ENCODE data around the gene ARL15. TPM values are rescaled to one million over a fixed set of nuclear protein-coding genes. Genes with fewer than 3 reads are reported as not detected.

The ARL15 gene
- total and polyA plus RNA-seq, 2 of the 4 experiments (the other 2 are of a cell fraction), result 7.3 to 19.2 TPM

GRCh38 chr5:53877243-53877642 is 433.1 kb downstream of the ARL15 start:
- TF ChIP-seq RFX5 (IDR thresholded peaks at IDR 0.05; ENCODE audit: low read depth, low read length) (0 out of 2 replicates have a peak, but pooled peaks have one; percentile 26), FOS (IDR thresholded peaks at IDR 0.05; ENCODE audit: low read depth, low read length) (peak; percentile 43; the same call in 1 of the 2 replicates), RAD21 (IDR thresholded peaks at IDR 0.05; ENCODE audit: low read length) (no peak), MAFK (IDR thresholded peaks at IDR 0.05; ENCODE audit: low read depth, low read length) (peak; percentile 10; the same call in 1 of the 2 replicates), POLR2A (IDR thresholded peaks at IDR 0.05; ENCODE audit: low read depth, low read length) (no peak)
- BruUV-seq (replicated peaks), result no TSS peak
- no peaks in the 10 kb centered on the region; the same call in 1 of the 2 replicates for H3K9me3 ChIP-seq (ENCODE audit: control insufficient read depth, insufficient read depth, low read length)
- H3K4me2 ChIP-seq (ENCODE audit: low read depth, low read length), result peak overlapping the region; percentile 78; the same call in 1 of the 2 replicates
- dilution Hi-C loops (cut with HindIII; ENCODE audit: low sequenced_read_pairs, unreplicated experiment), result no loop called here
- peak; percentile 92 for ATAC-seq (ENCODE audit: low read depth)
- POLR2A ChIA-PET (ENCODE audit: unreplicated experiment), result no interaction called here
- no peaks in the 10 kb centered on the region for H4K20me1 ChIP-seq (ENCODE audit: insufficient read depth, low read length)
- H3K4ac ChIP-seq (ENCODE audit: low read depth, low read length), result peak overlapping the region; percentile 6; the same call in 1 of the 2 replicates
- no peak overlapping the region; the same call in 1 of the 2 replicates for H3K9ac ChIP-seq (ENCODE audit: low read depth, low read length)
- no peaks in the 10 kb centered on the region for H3K36me3 ChIP-seq (ENCODE audit: control insufficient read depth, insufficient read depth, low read length)
- H3K27ac ChIP-seq (ENCODE audit: insufficient read depth, low read length), result no peak overlapping the region
- no peaks in the 10 kb centered on the region; the same call in 1 of the 2 replicates for H3K4me1 ChIP-seq (ENCODE audit: control insufficient read depth, insufficient read depth, low read length)
- WGBS, 2 experiments (ENCODE audit: extremely low coverage in 2 of 2, insufficient read length in 1 of 2), result 0% methylated on average over 1 of the region's 2 CpGs; no CpG with 5 or more reads in 1 of the 2 experiments
- H2BK20ac ChIP-seq (ENCODE audit: low read depth, low read length), result no peak overlapping the region
- DNase-seq, result peak; percentile 93
- no peaks in the 10 kb centered on the region for H3K9me1 ChIP-seq (ENCODE audit: insufficient read depth, low read length)
- 0 out of 2 replicates have a peak overlapping the region, but pooled peaks have one; percentile 7 for H3K14ac ChIP-seq (replicated peaks; ENCODE audit: low read depth, low read length)
- H2BK5ac ChIP-seq (ENCODE audit: low read depth, low read length, poor library complexity, severe bottlenecking), result peak overlapping the region; percentile 72
- H3K23ac ChIP-seq (ENCODE audit: low read depth, low read length), result no peak overlapping the region
- 0 out of 2 replicates have a peak overlapping the region, but pooled peaks have one; percentile 1 for H2BK120ac ChIP-seq (ENCODE audit: low read depth, low read length)
- no peak overlapping the region for H3K4me3 ChIP-seq (ENCODE audit: insufficient read depth, low read depth, low read length)
- no peak overlapping the region for H2AK5ac ChIP-seq (ENCODE audit: low read depth, low read length)
- H4K91ac ChIP-seq (ENCODE audit: insufficient read depth, low read depth, low read length), result no peak overlapping the region
- no peak overlapping the region for H2AFZ ChIP-seq (replicated peaks; ENCODE audit: low read length, poor library complexity)
- H3K27me3 ChIP-seq (ENCODE audit: control insufficient read depth, insufficient read depth, low read length), result no peaks in the 10 kb centered on the region
- H3K56ac ChIP-seq (ENCODE audit: extremely low read depth, insufficient read depth, low read length), result no peak overlapping the region
- 0 out of 4 replicates have a peak overlapping the region, but pooled peaks of 1 of the 2 experiments have one; percentile 36 for H4K8ac ChIP-seq (ENCODE audit: low read depth in 2 of 2, low read length in 2 of 2)
- H3K18ac ChIP-seq (ENCODE audit: low read depth, low read length), result peak overlapping the region; percentile 27; the same call in 1 of the 2 replicates
- in situ Hi-C loops (cut with MboI; ENCODE audit: low sequenced_read_pairs), result no loop called here
- no peak overlapping the region for H2AK9ac ChIP-seq (replicated peaks; ENCODE audit: low read depth, low read length, poor library complexity)
- peak overlapping the region; percentile 21; the same call in 1 of the 2 replicates for H4K5ac ChIP-seq (ENCODE audit: low read depth, low read length)
- no peaks in the 10 kb centered on the region for H3K79me1 ChIP-seq (ENCODE audit: low read depth in 1 of 2, low read length in 2 of 2)
- intact Hi-C loops (cut with micrococcal nuclease), result loop anchor here (5.0 to 10.0 kb wide), 2 partner anchors 395 to 612 kb away; partner anchors contain the start of gene FST
- CTCF ChIA-PET, result interaction anchor here (0.6 kb wide), 2 partner anchors 187 to 450 kb away, joined by 3 to 5 read pairs; no protein-coding TSS in a partner anchor
- no peak overlapping the region for H2BK15ac ChIP-seq (ENCODE audit: low read depth, low read length)
